ENCODE measurements around the gene ZNF195. TPM values are rescaled to one million over a fixed set of nuclear protein-coding genes. Genes with fewer than 3 reads are reported as not detected.
"Not testable (repeated sequence)": the region's sequence is repeated elsewhere in the genome, so short reads cannot be mapped to it uniquely, and the experiment has no call there.

ZNF195 gene
- total RNA-seq, 2 donors from 2014 or later = 7.8 to 9.6 TPM

DNA sequence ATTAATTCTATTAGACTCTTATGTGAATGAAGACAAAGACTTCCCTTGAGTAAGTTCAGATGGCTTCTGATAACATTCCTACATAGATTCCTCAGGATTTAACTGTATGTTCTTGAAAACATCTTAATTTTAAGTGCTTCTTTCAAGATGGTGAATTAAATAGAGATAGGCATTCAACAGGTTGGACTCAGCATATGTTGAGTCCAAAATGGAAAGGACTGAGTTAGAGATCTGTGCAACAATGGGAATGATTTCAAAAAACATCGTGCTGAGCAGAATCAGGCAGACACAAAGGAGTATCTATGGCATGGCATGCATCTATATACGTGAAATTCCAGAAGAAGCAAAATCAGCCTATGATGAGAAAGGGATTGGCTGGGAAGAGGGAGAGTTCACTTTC lies 36.2 kb downstream of the ZNF195 start:
- H3K36me3 ChIP-seq = no peaks in the 10 kb centered on the region
- peaks cover 0 to 10% of the 10 kb centered on the region in 2 donors for H3K9me3 ChIP-seq
- no peak for DNase-seq (ENCODE audit: low spot score)
- TF ChIP-seq, protein P1, sequence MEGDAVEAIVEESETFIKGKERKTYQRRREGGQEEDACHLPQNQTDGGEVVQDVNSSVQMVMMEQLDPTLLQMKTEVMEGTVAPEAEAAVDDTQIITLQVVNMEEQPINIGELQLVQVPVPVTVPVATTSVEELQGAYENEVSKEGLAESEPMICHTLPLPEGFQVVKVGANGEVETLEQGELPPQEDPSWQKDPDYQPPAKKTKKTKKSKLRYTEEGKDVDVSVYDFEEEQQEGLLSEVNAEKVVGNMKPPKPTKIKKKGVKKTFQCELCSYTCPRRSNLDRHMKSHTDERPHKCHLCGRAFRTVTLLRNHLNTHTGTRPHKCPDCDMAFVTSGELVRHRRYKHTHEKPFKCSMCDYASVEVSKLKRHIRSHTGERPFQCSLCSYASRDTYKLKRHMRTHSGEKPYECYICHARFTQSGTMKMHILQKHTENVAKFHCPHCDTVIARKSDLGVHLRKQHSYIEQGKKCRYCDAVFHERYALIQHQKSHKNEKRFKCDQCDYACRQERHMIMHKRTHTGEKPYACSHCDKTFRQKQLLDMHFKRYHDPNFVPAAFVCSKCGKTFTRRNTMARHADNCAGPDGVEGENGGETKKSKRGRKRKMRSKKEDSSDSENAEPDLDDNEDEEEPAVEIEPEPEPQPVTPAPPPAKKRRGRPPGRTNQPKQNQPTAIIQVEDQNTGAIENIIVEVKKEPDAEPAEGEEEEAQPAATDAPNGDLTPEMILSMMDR (IDR thresholded peaks at IDR 0.05) = no peak
- no peaks in the 10 kb centered on the region for H3K4me1 ChIP-seq
- no peak overlapping the region for H3K4me3 ChIP-seq
- H3K27ac ChIP-seq = no peak overlapping the region
- no peaks in the 10 kb centered on the region for H3K27me3 ChIP-seq

DNA sequence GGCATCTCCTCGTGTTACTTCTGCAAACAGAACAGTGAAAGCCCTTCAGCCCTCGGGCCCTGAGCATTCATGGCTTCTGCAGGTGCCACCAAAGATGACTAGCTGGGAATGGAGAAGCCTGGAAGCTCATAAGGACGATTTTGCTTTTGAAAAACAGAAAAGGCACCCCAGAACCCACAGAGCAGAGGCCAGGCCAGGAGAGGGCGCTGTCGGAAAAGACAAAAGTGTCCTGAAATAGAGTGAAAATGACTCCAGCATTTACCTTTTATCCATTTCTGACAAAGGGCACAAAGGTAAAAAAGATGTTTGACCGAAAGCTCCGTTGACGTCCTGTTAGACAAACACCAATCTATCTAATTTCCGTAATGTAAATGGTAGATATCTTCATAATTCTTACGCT lies 37.6 kb downstream of the ZNF195 start:
- TF ChIP-seq, protein P1 (IDR thresholded peaks at IDR 0.05) = peak; percentile 24 to 63
- Histone ChIP-seq H3K9me3 (no peaks in the 10 kb centered on the region), H3K27me3 (no peaks in the 10 kb centered on the region), H3K4me3 (no peak overlapping the region), H3K4me1 (no peaks in the 10 kb centered on the region), H3K27ac (no peak overlapping the region), H3K36me3 (no peaks in the 10 kb centered on the region)
- DNase-seq (ENCODE audit: low spot score) = no peak

DNA sequence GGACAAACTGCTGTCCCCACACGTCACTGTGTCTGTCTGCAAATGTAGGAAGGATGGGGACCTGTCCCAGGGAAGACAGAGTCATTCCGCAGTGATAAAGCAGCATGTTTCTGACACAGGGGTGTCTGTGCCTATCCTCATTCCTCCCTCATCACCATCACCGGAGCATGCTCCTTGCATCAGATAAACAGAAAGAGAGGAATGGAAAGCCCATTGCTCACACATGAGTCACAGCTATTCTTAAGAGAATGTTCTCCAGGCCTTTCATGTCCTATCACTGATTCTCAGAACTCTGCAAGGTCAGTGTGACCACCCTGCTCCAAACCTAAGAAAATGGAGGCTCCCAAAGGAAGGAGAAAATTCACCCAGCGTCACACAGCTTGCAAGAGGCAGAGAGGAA lies 38.9 kb downstream of the ZNF195 start:
- Histone ChIP-seq H3K27me3 (no peaks in the 10 kb centered on the region), H3K27ac (no peak overlapping the region), H3K9me3 (no peaks in the 10 kb centered on the region), H3K4me1 (no peaks in the 10 kb centered on the region), H3K36me3 (no peaks in the 10 kb centered on the region), H3K4me3 (no peak overlapping the region)
- DNase-seq (ENCODE audit: low spot score) = no peak
- TF ChIP-seq, protein P1 (IDR thresholded peaks at IDR 0.05) = no peak

DNA sequence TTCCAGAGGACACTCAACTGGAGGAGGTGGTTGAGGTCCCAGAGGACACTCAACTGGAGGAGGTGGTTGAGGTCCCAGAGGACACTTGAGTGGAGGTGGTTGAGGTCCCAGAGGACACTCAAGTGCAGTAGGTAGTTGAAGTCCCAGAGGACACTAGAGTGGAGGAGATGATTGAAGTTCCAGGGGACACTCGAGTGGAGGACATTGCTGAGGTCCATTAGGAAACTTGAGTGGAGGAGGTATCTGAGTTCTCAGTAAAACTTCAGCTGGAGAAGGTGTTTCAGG lies 39.7 kb downstream of the ZNF195 start:
- Histone ChIP-seq H3K9me3 (no peaks in the 10 kb centered on the region), H3K27me3 (no peaks in the 10 kb centered on the region), H3K4me3 (no peak overlapping the region), H3K36me3 (no peaks in the 10 kb centered on the region), H3K4me1 (no peaks in the 10 kb centered on the region), H3K27ac (no peak overlapping the region)
- DNase-seq (ENCODE audit: low spot score) = no peak
- TF ChIP-seq, protein P1 (IDR thresholded peaks at IDR 0.05) = no peak

DNA sequence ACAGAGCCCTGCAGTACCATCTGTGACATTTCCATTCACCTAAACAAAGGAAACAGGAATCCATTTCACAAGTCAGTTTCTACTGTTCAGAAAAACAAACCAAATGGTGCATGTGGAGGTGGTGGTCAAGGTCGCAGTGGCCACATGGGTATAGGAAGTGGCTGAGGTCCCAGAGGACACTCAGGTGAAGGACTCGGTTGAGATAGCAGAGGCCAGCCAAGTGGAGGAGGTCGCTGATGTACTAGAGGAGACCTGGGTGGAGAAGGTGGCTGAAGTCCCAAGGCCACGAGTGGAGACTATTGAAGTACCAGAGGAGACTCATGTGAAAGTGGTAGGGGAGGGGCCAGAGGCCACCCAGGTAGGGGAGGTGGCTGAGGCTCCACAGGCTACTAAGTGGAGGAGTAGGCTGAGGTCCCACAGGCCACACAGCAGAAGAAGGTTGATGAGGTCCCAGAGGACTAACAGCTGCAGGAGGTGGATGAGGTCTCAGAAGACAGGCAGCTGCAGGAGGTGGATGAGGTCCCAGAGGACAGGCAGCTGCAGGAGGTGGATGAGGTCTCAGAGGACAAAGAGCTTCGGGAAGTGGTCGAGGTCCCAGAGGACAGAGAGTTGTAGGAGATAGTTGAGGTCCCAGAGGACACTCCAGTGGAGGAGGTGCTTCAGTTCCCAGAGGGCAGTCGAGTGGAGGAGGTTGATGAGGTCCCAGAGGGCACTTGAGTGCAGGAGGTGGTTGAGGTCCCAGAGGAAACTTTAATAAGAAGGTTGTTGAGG lies 40.2 kb downstream of the ZNF195 start:
- Histone ChIP-seq H3K9me3 (no peaks in the 10 kb centered on the region), H3K27me3 (no peaks in the 10 kb centered on the region), H3K27ac (no peak overlapping the region), H3K4me3 (no peak overlapping the region), H3K36me3 (no peaks in the 10 kb centered on the region), H3K4me1 (no peaks in the 10 kb centered on the region)
- no peak for DNase-seq (ENCODE audit: low spot score)
- TF ChIP-seq, protein P1 (IDR thresholded peaks at IDR 0.05) = no peak

DNA sequence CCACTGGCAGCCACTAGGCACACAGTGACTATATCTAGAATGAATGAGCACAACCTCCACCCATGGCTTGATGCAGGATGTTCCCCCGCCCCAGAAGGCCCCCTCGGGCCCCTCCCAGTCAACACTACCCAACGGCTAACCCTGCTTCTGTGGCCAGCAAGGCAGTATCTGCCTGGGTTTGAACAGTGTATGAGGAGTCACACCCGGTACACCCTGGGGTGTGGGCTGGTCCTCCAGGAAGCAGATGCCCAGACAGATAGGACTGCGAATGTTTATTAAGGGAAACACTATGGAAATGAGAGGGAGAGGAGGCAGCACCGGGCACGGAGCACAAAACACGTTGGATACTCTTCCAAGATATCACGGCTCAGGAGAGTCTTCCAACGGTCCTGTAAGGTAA lies 42.5 kb downstream of the ZNF195 start:
- not testable (repeated sequence) for H3K4me1 ChIP-seq, H3K27ac ChIP-seq

DNA sequence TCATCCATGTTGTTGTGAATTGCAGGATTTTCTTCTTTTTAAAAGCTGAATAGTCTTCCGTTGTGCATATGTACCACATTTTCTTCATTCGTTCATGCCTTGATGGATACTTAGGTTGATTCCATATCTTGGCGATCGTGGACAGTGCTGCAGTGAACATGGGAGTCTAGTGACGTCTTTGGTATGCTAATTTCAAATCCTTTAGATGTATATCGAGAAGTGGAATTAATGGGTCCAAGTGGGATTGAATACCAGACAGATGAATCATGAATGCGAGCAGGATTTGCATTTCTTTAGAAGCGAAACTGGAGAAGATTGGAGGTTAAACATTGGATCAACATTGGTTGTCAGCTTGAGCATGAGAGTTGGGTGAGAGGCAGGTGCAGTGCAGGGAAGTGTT lies 45.8 kb downstream of the ZNF195 start:
- not testable (repeated sequence) for H3K9me3 ChIP-seq

More for the DNA sequence above, 42.5 kb downstream of the ZNF195 start:
- H3K36me3 ChIP-seq; DNase-seq (ENCODE audit: low spot score); H3K27me3 ChIP-seq; H3K9me3 ChIP-seq; H3K4me3 ChIP-seq: not testable (repeated sequence)

DNA sequence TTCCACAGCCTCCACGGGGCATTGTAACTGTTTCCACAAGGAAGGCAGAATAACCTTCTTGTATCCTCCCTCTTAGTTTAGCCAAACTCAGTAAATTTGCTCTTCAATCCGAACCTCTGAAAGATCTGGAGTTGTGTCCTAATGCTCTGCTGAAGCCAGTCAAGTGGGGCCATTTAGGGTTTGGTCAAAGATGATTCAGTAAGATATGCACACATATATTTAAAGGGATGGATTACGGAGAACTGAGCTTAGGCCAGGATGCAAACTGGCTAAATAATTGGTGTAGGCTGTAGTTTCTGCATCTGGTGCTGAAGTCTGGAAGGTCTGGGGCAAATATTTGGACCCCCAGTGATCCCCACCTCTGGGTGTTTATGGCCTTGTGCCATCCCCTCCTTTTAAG lies 47.9 kb downstream of the ZNF195 start:
- not testable (repeated sequence) for H3K36me3 ChIP-seq; H3K4me1 ChIP-seq; H3K27ac ChIP-seq; H3K9me3 ChIP-seq; H3K4me3 ChIP-seq; DNase-seq (ENCODE audit: low spot score); H3K27me3 ChIP-seq

More for the DNA sequence above, 45.8 kb downstream of the ZNF195 start:
- H3K27me3 ChIP-seq; H3K36me3 ChIP-seq; H3K27ac ChIP-seq; H3K4me3 ChIP-seq; H3K4me1 ChIP-seq; DNase-seq (ENCODE audit: low spot score): not testable (repeated sequence)

DNA sequence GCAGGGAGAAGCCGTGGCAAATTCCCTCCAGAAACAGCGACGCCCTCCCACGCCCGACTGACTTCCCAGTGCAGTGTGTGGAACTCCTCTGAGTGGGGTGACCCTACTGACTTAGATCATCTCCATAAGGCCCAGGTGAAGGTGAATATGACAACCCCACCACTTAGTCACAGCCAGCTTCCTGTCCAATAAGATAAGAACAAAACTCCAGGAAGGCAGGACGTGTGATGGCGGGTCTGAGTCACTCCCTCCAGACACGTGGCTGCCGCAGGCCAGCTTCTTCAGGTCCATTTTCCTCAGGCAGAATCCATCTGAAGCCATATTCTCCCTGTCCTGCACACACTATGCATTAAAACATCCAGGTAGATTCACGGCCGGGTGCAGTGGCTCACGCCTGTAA lies 48.9 kb downstream of the ZNF195 start:
- not testable (repeated sequence) for H3K4me1 ChIP-seq; H3K27me3 ChIP-seq; H3K27ac ChIP-seq; H3K9me3 ChIP-seq; H3K36me3 ChIP-seq; DNase-seq (ENCODE audit: low spot score); H3K4me3 ChIP-seq

DNA sequence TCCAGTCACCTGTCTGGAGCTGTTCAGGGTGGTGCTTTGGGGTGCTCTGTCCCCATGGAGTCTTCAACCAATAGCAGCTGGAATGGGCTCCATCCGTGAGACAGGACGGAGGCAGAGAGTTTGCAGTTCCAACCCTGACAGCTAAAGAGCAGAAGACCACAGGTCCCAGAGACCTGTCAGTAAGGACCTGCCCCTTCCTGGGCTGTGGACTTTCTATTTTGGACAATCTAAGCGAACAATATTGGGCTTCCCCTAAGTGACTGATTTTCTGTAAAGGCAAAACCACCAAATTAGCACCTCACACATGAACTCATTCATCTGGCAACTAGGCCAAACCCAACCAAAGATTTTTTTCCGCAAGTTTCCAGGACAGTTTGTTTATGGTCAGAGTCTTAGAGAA lies 50.4 kb downstream of the ZNF195 start:
- not testable (repeated sequence) for H3K9me3 ChIP-seq; H3K27ac ChIP-seq; H3K4me3 ChIP-seq; DNase-seq (ENCODE audit: low spot score); H3K36me3 ChIP-seq; H3K4me1 ChIP-seq; H3K27me3 ChIP-seq

Measured in right atrium auricular region (tissue), 2 donors.